Ectodermal cell (in vitro differentiated cells): ENCODE data around the gene MIA.

ENCODE experiments used
- H3K27ac ChIP-seq: 2 replicates; pipeline ENCODE4 v1.7.0; 2013; ENCODE audit warnings: mild to moderate bottlenecking, low read depth, low read length; ENCODE audit not compliant: insufficient read depth, poor library complexity, severe bottlenecking
- H3K27me3 ChIP-seq: 2 replicates; pipeline ENCODE4 v1.7.0; 2013; ENCODE audit warnings: mild to moderate bottlenecking, low read length; ENCODE audit not compliant: insufficient read depth, control insufficient read depth, poor library complexity, severe bottlenecking
- H3K36me3 ChIP-seq: one replicate; pipeline ENCODE4 v1.7.0; 2013; ENCODE audit warnings: low read length; ENCODE audit not compliant: control insufficient read depth, insufficient read depth
- H3K4me1 ChIP-seq: one replicate; pipeline ENCODE4 v1.7.0; 2013; ENCODE audit warnings: low read length; ENCODE audit not compliant: control insufficient read depth, insufficient read depth
- H3K4me3 ChIP-seq: 2 replicates; pipeline ENCODE4 v1.7.0; 2013; ENCODE audit warnings: low read depth, low read length, control low read depth; ENCODE audit not compliant: insufficient read depth
- H3K9me3 ChIP-seq: 2 replicates; pipeline ENCODE4 v1.7.0; 2013; ENCODE audit warnings: mild to moderate bottlenecking, low read length, moderate library complexity; ENCODE audit not compliant: control insufficient read depth
- WGBS, 2 experiments: methylation state at CpG; one replicate each; pipeline ENCODE4 v1.1.7; 2013; ENCODE audit warnings: missing lambda C conversion rate in 2 of 2; 5-methylcytosine and 5-hydroxymethylcytosine counted together

Gene MIA

DNA sequence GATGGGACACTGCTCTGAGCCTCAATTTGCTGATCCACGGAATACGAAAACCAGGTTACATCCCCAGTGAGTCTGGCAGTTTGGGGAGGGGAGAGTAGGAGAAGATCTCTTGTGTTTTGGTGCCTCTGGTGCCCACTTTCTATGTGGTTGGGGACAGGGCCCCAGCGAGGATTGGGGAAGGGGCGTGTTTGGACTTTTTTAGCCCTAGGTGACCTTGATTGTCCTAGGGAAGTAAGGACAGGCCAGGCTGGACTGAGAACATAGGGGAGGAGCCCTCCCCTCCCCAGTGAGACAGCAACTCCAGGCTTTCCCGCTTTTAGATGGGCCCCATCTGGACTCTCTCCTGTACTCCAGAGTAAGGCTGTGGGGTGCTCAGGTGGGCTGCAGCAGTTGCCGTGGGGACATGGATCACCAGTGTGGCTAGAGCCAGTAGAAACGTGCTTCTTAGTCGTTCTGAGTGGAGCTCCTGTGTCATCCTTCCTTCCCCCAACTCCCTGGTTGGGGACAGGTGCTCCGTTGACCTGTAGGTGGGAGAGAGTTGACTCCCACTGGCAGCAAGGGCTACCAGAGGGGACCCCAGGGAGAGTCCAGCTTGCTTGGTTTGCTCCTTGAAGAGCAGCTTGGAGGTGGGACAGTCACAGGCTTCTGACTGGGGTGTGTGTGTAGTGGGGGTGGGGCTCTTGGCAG lies 28.0 kb downstream of the MIA start:
- H3K27ac ChIP-seq = no peak overlapping the region
- 80% methylated on average over 9 of the region's 9 CpGs for WGBS, 2 experiments
- no peak overlapping the region for H3K4me3 ChIP-seq
- no peaks in the 10 kb centered on the region for H3K9me3 ChIP-seq
- peaks cover 7% of the 10 kb centered on the region for H3K36me3 ChIP-seq
- H3K27me3 ChIP-seq = no peaks in the 10 kb centered on the region
- H3K4me1 ChIP-seq = peaks cover 55% of the 10 kb centered on the region

DNA sequence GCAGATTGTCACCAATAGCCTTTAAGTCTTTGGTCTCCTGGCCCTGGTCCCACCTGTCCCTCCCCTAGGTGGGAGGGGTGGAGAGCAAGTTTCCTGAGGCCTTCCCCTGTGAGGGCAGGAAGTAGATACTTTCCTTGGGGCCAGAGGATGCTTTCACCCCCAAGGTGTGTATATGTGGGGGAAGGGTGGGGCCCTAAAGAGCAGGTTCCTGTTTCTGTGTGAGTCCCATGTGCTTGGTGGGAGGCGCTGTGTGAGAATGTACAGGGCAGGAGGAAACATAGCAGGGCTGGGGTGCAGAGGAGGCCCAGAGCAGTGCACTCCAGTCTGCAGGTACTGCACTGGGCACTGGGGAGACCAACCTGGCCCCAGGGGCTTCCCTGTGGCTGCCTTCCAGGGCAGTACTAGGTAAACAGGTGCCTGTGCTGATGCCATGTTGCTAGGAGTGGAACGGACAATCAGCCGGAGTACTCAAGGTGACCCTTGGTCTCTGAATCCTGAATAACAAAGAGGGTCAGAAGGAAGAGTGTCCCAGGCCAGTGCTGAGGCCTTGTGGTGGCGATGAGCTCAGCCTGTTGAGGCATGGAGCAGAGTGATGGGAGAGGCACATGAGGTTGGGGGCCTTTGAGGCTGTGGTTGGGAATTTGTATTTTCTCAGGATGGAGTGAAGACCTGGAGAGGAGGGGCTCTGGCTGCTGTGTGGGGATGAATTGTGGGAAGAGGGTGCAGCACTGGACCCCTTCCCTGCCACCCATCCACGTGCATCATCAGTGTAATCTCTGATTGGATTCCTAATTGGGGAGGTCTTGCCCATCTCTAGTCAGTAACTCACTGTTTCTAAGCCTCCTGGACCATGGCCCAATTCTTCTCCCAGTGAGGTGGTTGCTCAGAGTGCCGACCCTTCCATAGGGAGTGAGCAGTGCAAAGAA lies 28.8 kb downstream of the MIA start:
- no peak overlapping the region for H3K4me3 ChIP-seq
- peaks cover 55% of the 10 kb centered on the region for H3K4me1 ChIP-seq
- 90 to 91% methylated on average over 6 of the region's 6 CpGs for WGBS, 2 experiments
- H3K27ac ChIP-seq = no peak overlapping the region
- peaks cover 12% of the 10 kb centered on the region for H3K36me3 ChIP-seq
- no peaks in the 10 kb centered on the region for H3K9me3 ChIP-seq
- H3K27me3 ChIP-seq = no peaks in the 10 kb centered on the region

DNA sequence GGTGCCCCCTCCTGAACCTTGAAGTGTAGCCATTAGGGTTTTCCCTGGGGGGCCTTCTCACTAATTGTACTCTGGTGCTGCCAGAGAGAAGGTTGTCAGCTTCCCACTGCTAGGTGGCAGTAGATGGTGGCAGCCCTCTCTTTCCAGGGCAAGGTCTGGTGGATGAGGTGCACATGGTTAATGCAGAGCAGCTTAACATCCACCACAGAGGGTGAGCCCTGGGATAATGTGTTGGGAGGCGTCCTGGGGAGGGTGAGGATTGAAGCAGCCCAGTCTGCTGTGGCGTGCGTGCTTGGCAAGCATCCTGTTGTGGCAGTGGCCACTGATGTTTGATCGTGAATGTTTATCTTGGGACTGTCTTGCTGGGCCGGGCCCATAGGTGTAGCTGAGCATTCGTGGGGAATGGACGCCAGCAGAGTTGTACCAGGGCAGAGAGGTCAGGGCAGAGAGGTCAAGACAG lies 29.5 kb downstream of the MIA start:
- Histone ChIP-seq H3K36me3 (peaks cover 12% of the 10 kb centered on the region), H3K4me3 (no peak overlapping the region), H3K27ac (no peak overlapping the region), H3K27me3 (no peaks in the 10 kb centered on the region), H3K9me3 (no peaks in the 10 kb centered on the region), H3K4me1 (peaks cover 57% of the 10 kb centered on the region)
- 93% methylated on average over 7 of the region's 7 CpGs for WGBS, 2 experiments

DNA sequence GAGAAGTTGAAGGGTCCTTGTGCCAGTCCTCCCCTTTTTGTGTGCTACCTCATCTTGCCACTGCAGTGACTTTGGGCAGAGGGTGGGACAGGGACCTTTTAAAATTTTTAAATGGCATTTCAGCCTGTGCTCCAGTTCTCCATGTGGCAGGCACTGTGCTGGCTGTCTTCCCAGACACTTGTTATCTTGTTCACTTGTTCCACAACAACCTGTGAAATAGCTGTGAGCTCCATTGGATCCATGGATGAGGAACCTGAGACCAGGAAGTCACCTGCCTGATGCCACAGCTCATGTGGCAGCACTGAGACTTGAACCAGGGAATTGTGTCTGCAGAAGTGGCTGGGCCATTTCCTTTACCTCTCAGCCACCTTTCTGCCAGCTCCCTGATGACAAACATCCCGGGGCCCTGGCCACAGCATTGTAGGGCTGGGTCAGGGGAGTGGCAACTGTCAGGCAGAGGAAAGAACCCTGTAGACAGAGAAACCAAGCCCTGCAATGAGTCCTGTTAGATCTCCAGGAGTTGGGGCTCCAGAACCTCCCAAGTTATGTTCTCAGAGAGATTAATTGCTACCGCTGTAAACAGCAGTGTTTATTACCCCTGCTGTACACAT lies 30.0 kb downstream of the MIA start:
- Histone ChIP-seq H3K27me3 (no peaks in the 10 kb centered on the region), H3K4me1 (peaks cover 57% of the 10 kb centered on the region), H3K27ac (no peak overlapping the region), H3K36me3 (peaks cover 12% of the 10 kb centered on the region), H3K4me3 (no peak overlapping the region), H3K9me3 (no peaks in the 10 kb centered on the region)
- WGBS, 2 experiments = 89 to 97% methylated on average over 2 of the region's 2 CpGs

DNA sequence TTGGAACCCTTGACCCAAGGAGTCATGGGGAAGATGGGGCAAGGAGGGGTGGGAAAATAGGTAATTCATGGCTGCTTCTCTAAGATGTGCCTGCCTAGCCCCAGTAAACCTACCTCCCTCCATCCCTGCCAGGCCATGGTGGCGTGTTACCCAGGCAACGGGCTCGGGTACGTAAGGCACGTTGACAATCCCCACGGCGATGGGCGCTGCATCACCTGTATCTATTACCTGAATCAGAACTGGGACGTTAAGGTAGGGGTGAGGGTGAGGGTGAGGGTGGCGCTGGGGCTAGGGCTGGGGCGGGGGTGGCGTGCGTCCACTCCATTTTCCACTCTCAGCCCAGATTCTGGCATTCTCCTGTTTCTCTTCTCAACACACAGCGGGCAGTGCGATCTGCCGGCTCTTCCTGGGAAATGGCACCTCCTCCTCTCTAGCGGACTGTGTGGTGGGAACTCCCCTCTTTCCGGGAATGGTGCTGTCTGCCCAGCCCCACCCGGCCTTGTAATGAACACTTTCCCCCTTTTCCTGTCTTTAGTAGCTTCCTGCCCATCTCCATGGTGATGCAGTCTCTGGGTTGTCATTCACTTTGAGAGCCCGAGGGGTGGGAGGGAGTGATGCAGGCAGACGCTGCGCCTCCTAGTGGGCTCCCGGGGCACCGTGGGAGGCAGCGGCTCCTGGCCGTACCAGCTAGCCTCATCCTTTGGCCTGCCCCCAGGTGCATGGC lies 31.3 kb downstream of the MIA start:
- Histone ChIP-seq H3K4me1 (peaks cover 46% of the 10 kb centered on the region), H3K36me3 (peaks cover 4% of the 10 kb centered on the region), H3K27me3 (peaks cover 2% of the 10 kb centered on the region), H3K4me3 (peak overlapping the region; percentile 14), H3K9me3 (no peaks in the 10 kb centered on the region), H3K27ac (peak overlapping the region; percentile 64)
- 27 to 31% methylated on average over 26 of the region's 26 CpGs for WGBS, 2 experiments

DNA sequence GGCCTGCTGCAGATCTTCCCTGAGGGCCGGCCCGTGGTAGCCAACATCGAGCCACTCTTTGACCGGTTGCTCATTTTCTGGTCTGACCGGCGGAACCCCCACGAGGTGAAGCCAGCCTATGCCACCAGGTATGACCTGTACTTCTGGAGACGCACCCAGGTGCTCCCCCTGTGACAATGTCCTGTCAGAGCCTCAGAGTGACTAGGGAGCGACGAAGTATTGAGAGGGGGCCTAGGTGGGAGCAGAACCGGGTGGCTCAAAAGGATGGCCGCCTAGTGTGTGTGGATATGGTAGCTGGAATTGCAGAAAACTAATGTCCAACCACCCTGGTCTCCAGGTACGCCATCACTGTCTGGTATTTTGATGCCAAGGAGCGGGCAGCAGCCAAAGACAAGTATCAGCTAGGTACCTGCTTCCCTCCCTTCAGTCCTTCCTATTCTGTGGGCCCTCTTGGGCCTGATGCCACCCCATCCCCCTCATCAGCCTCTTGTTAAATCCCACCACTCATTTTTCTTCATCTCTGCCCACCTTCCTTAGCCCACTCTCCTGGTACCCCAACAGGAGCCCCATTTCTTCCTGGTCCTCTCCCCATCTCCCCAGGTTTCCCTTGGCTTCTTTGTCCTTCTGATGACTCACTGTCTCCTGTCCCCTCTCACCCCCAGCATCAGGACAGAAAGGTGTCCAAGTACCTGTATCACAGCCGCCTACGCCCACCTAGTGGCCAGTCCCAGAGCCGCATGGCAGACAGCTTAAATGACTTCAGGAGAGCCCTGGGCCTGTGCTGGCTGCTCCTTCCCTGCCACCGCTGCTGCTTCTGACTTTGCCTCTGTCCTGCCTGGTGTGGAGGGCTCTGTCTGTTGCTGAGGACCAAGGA lies 32.1 kb downstream of the MIA start:
- Histone ChIP-seq H3K4me3 (peak overlapping the region; percentile 14), H3K27ac (peak overlapping the region; percentile 12)

DNA sequence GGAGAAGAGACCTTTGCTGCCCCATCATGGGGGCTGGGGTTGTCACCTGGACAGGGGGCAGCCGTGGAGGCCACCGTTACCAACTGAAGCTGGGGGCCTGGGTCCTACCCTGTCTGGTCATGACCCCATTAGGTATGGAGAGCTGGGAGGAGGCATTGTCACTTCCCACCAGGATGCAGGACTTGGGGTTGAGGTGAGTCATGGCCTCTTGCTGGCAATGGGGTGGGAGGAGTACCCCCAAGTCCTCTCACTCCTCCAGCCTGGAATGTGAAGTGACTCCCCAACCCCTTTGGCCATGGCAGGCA lies 32.7 kb downstream of the MIA start:
- H3K9me3 ChIP-seq = no peaks in the 10 kb centered on the region
- H3K4me1 ChIP-seq = peaks cover 42% of the 10 kb centered on the region
- peaks cover 4% of the 10 kb centered on the region for H3K36me3 ChIP-seq
- no peak overlapping the region for H3K4me3 ChIP-seq
- 99 to 100% methylated on average over 2 of the region's 2 CpGs for WGBS, 2 experiments
- peaks cover 14% of the 10 kb centered on the region for H3K27me3 ChIP-seq
- H3K27ac ChIP-seq = no peak overlapping the region

More for the DNA sequence above, 32.1 kb downstream of the MIA start:
- H3K36me3 ChIP-seq = peaks cover 4% of the 10 kb centered on the region
- peaks cover 48% of the 10 kb centered on the region for H3K4me1 ChIP-seq
- H3K9me3 ChIP-seq = no peaks in the 10 kb centered on the region
- H3K27me3 ChIP-seq = peaks cover 8% of the 10 kb centered on the region
- WGBS, 2 experiments = 81 to 83% methylated on average over 18 of the region's 18 CpGs

DNA sequence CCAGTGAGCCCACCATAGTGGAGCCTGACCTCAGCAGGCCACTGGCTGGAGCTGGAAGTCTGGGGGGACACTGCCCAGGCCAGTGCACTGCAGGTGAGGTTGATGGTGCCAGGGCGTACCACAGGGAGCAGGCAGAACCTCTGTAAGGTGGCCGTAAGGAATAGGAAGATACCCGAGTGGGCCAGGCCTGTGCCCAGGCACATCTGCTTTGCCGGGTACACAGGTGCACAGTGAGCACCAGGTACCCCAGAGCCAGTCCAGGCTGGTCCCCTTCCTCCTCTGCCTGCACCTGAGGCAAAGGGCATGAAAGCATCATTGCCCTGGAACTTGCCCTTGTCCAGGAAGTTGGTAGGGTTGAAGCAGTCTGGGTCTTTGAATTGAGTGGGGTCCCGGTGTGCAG lies 33.2 kb downstream of the MIA start:
- H3K4me3 ChIP-seq = no peak overlapping the region
- H3K4me1 ChIP-seq = peaks cover 41% of the 10 kb centered on the region
- H3K36me3 ChIP-seq = peaks cover 4% of the 10 kb centered on the region
- no peak overlapping the region for H3K27ac ChIP-seq
- H3K27me3 ChIP-seq = peaks cover 16% of the 10 kb centered on the region
- H3K9me3 ChIP-seq = no peaks in the 10 kb centered on the region
- 96 to 97% methylated on average over 5 of the region's 5 CpGs for WGBS, 2 experiments

DNA sequence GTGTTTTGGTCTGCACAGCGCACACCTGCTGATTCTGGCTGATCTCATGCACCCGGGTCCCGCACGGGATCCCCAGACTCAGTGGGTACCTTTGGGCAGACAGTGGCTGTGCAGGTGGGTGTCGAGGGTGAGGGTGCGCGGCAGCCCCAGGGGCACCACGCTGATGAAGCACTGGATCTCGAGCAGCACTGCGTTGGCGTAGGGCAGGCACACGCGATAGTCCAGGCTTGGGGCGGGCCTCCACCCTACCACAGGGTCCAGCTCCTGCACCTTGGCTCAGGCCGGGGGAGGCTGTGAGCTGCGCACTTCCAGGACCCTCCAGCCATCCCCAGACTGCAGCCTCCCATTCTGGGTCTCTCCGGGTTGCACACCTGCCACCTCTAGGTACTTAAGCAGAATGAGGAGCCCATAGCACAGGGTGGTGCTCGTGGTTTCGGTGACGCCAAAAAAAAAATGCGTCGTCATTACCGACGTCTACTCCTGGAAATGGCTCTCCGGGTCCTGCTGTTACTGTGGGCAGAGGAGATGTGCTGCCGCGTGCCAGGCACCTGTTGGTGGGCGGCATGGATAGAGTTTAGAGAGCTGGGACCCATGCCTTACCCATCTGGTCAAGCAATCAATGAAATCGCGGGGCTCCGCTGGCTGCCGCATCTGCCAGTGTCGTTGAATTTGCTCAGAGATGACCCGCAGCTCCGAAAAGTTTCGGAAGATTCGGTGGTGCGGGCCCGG lies 34.2 kb downstream of the MIA start:
- WGBS, 2 experiments = 95 to 96% methylated on average over 39 of the region's 39 CpGs
- peak overlapping the region; percentile 26 for H3K27ac ChIP-seq
- peaks cover 40% of the 10 kb centered on the region for H3K4me1 ChIP-seq
- no peak overlapping the region for H3K4me3 ChIP-seq
- no peaks in the 10 kb centered on the region for H3K9me3 ChIP-seq
- peaks cover 16% of the 10 kb centered on the region for H3K27me3 ChIP-seq
- peaks cover 4% of the 10 kb centered on the region for H3K36me3 ChIP-seq
